Frontal cortex (tissue), 4 donors: Measurements from ENCODE around the gene MUC2. TPM values are rescaled to one million over a fixed set of nuclear protein-coding genes. Genes with fewer than 3 reads are reported as not detected.
"Not testable (repeated sequence)": the region's sequence is repeated elsewhere in the genome, so short reads cannot be mapped to it uniquely, and the experiment has no call there.

Experiments used
- DNase-seq, 2 donors: peaks; one replicate each; pipeline ENCODE4 v3.0.0; 2012; ENCODE audit warnings: low spot score in 2 of 2
- FAIRE-seq: peaks from 2 replicates; lab custom pipeline; 2012; peaks lifted over from hg19 to GRCh38; lab: Jason Lieb, UNC
- total RNA-seq: library from RNA; depleted of rRNA; stranded (reverse); fragments of >200 nt; gene quantifications from one replicate; pipeline ENCODE4 v1.2.3, GENCODE V29; 2014
- donor health status: control.
- donor health status: control.
- donor health status: control.

The MUC2 gene
- total RNA-seq, 1 donor from 2014 or later = not detected

DNA sequence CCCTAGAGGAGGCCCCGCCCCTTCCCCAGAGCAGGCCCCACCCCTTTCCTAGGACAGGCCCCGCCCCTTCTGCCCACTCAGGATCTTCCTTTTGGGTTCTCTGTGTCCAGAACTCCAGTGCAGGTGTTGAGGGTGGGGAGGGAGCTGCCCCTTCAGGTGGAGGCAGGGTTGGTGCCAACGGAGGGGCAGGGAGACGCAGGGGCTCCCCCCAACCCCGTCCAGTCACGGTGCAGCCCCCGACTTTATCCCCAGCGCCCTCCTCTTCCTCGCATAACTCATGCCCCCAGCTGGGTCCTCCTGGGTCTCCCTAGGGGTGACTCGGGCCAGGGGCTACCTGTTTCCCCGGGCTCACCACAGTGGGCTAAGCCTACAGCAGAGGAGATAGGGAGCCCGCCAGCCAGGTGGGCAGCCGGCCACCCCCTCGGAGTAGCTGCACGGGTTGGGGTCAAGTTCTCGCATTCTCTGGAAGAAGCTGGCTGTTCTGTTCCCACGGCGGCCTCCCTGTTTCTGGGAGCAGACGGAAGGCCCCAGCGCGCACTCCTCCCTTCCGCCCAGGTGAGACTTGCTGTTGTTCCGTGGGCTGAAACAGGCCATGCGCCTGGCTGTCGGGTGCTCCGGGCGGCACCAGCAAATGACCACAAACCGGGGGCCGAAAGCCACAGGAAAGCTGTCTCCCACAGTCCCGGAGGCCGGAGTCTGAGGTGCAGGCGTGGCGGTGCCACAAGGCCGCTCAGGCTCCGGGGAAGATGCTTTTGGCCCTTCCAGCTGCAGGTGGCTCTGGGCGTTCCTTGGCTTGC lies 38.9 kb downstream of the MUC2 start:
- DNase-seq (no peak), FAIRE-seq (no peak)

DNA sequence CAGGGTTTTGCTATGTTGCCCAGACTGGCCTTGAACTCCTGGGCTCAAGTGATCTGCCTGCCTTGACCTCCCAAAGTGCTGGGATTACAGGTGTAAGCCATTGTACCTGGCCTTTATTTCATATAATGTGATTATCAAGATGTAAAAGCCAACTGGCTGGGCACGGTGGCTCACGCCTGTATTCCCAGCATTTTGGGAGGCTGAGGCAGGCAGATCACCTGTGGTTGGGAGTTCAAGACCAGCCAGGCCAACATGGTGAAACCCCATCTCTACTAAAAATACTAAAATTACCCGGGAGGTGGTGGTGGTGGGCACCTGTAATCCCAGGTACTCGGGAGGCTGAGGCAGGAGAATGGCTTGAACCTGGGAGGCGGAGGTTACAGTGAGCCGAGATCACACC lies 40.6 kb downstream of the MUC2 start:
- not testable (repeated sequence) for DNase-seq, FAIRE-seq

DNA sequence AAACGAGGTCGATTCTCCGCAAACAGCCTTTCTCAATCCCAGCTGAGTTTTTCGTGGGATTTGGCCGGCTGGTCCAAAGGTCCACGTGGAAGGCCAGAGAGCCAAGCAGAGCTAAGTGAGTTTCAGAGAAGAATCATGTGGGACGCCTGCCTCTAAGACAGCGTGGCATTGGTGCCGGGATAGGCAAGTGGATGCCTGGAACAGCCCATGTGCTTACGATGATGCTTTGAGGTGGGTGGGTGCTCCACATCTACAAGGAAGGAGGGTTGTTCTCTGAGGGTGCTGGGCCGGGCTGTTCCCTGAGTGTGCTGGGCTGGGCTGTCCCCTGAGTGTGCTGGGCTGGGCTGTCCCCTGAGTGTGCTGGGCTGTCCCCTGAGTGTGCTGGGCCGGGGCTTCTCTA lies 41.4 kb downstream of the MUC2 start:
- DNase-seq (no peak), FAIRE-seq (no peak)

DNA sequence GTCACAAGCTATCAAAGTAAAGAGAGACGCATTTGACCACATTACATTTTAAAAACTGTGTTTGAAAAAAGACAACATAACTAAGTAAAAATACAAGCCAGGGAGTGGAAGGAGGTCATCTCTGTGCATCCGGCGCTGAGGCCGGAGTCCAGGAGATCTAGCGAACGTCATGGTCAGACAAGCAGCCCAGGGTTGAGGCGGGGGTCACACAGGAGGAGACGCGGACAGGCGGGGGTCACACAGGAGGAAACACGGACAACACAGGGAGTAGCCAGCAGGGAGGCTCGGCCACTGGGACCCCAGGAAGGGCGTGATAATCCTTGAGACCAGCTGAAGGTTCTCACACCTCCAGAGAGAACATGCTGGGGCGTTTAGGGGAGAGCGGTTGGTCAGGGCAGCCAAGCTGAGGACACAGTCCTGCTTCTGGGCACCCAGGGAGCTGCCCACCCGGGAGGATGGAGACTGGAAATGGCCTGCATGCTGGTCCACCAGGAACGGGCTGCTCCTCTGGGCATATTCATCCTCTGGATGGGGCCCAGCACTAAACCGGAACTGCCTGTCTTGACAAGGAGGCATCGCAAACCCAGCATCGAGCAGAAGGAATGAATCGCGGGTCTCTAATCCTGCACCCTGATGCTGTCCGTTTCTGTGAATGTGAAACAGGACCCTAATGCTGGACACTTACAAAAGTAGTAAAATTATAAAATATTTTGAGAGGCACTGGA lies 42.2 kb downstream of the MUC2 start:
- DNase-seq = no peak
- FAIRE-seq = no peak

GRCh38 chr11:1117992-1118391 lies 43.3 kb downstream of the MUC2 start:
- DNase-seq (no peak), FAIRE-seq (no peak)

- FAIRE-seq (no peak), DNase-seq (peak in 1 of 2 donors; percentile 6)
Measured at GRCh38 chr11:1118755-1119603, 44.3 kb downstream of the MUC2 start.

DNA sequence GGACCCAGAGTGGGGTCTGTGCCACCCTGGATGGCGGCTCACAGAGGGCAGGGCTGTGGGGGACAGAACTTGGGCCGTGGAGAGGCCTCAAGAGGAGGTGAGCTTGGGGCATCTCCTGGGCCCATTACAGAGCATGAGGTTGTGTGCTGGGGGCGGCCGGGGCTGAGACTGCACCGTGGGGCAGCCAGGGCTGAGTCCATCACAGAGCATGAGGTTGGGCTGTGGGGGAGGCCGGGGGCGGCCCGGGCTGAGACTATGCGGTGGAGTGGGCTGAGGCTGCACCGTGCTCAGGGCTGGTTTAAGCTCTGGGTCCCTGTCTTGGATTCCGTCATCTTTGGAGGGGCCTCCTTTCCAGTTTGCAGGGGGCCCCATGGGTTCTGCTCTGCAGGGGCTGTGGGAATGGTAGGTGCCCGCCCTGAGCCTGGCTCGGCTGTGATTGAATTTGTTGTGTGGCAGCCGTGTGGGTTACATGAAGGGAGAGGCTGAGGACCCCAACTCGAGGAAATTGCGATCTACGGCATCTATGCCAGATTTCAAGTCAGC lies 45.0 kb downstream of the MUC2 start:
- FAIRE-seq (no peak), DNase-seq (no peak)

DNA sequence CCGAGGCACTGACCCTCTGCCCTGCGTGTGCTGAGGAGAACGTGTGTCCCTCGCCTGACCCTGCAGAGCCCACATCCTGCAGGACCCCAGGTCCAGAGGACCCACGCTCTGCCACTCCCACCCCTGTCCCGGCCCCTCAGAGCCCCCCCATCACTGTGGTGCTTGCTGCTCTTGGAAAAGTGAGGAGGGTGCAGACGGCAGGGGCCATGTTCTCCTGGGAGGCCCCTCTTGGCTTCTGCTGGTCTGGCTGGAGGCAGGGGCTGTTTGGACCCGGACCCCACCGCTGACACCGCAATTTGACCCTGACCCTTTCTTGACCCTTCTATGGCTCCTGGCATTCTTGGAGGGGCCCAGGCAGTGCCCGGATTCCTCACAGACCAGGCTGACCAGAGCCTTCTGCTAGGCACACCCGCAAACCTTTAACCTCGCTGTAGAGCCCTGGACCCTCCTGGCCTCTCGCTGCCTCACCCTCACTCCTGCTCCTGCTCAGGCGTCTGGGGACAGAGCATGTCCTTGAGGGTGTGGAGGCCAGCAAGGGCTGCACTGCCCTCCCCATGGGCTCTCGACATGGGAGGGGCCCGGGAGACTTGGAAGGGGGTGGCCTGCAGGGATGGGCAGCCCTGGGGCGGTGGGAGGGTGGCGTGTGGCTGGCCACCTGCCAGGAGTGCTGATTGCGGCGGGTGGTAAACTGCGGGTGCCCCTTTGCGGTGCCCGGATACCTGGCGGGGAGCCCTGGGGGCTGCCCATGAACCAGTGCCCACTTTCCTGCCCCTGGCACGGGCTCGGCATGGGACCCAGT lies 46.1 kb downstream of the MUC2 start:
- no peak for FAIRE-seq
- peak; percentile 10 to 12 for DNase-seq

GRCh38 chr11:1121331-1121812 lies 46.7 kb downstream of the MUC2 start:
- FAIRE-seq (no peak), DNase-seq (peak in 1 of 2 donors; percentile 11)

DNA sequence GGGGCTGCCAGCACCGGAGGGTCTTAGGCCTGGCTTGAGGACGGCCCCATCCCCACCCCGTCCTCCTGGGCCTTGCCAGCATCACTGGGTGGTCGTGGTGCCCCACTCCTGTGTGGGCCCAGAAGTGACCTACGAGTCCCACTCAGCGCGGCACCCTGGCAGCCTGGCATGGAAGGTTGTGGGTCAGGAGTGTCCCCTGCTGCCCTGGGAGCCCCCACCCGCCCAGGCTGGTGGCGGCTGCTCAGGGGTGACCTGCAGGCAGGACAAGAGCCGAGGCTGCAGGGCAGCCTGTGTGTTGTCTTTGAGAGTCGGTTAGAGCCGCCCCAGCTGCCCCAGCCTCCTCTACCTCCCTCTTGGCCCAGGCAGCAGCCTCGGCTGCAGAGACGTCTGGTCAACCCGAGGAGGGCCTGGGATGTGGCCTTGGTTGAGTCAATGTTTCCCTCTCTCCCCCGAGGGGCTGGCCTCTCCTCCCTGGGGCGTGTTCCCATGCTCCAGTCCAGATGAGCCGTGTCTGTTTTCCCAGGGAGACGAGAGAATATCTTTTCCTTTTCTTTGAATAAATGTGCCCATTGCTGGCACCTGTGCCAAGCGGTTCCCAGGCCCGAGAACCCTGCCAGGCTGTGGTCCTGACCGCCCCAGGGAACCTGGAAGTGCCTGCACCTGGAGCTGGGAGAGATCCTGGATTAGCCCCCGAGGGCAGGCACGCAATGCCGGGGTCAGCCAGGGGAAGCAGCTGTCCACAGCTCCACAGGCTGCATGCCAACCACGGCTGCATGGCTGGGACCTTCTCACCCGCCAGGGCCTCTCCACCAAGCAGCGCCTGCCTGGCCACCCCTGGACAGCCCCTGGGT lies 47.4 kb downstream of the MUC2 start:
- DNase-seq (peak; percentile 14 to 20), FAIRE-seq (no peak)

GRCh38 chr11:1122664-1123002 lies 48.0 kb downstream of the MUC2 start:
- no peak for FAIRE-seq
- peak in 1 of 2 donors; percentile 10 for DNase-seq

GRCh38 chr11:1123970-1124369 lies 49.3 kb downstream of the MUC2 start:
- DNase-seq (peak in 1 of 2 donors; percentile 14), FAIRE-seq (no peak)

Other genes starting within 250 kb of the MUC2 start
- gene CRACR2B, start 247.0 kb upstream of the MUC2 start, total RNA-seq = 0.82 TPM
- gene CD151, start 241.9 kb upstream of the MUC2 start, total RNA-seq = 34.6 TPM
- 17.5 TPM for gene POLR2L, start 232.3 kb upstream of the MUC2 start, total RNA-seq
- gene TSPAN4, start 232.0 kb upstream of the MUC2 start, total RNA-seq = 14.3 TPM
- 17.5 TPM for gene CHID1, start 164.1 kb upstream of the MUC2 start, total RNA-seq
- gene AP2A2, start 149.0 kb upstream of the MUC2 start, total RNA-seq = 34.6 TPM
- gene MUC6, start 38.2 kb upstream of the MUC2 start, total RNA-seq = not detected
- not detected for gene MUC5AC, start 83.1 kb downstream of the MUC2 start, total RNA-seq
- not detected for gene MUC5B, start 148.2 kb downstream of the MUC2 start, total RNA-seq
- gene TOLLIP, start 234.8 kb downstream of the MUC2 start, total RNA-seq = 18.8 TPM